OCI-LY3 (cell line): ENCODE data around the gene TOR4A.
A peak's percentile ranks its signal among the peaks of the same experiment; 100 is the strongest.

Experiments used
- H2AFZ ChIP-seq: fragments of 200-600, 300-600 bp; shearing (Covaris generic); 2 replicates; pipeline ENCODE4 v1.6.0; 2014; ENCODE audit warnings: antibody characterized with exemption, low read depth, low read length
- H3K27ac ChIP-seq: fragments of 200-600, 300-600 bp; sonication (generic); 2 replicates; pipeline ENCODE4 v1.5.1; 2014; ENCODE audit warnings: mild to moderate bottlenecking, low read length, moderate library complexity, mixed read lengths
- H3K27me3 ChIP-seq: fragments of 200-600, 300-600 bp; sonication (generic); 2 replicates; pipeline ENCODE4 v1.6.1; 2014; ENCODE audit warnings: low read depth, low read length, mixed read lengths
- H3K36me3 ChIP-seq: fragments of 200-600, 300-600 bp; sonication (generic); replicated peaks from 2 replicates; pipeline ENCODE3; 2014; ENCODE audit warnings: low read depth, low read length, mixed read lengths
- H3K4me1 ChIP-seq: fragments of 300-600, 200-600 bp; sonication (generic); 2 replicates; pipeline ENCODE4 v1.6.1; 2014; ENCODE audit warnings: low read length, mixed read lengths
- H3K4me2 ChIP-seq: fragments of 200-600, 300-600 bp; sonication (generic); 2 replicates; pipeline ENCODE4 v1.6.1; 2014; ENCODE audit warnings: low read length, mixed read lengths
- H3K4me3 ChIP-seq: fragments of 300-600, 200-600 bp; sonication (generic); 2 replicates; pipeline ENCODE4 v1.5.1; 2014; ENCODE audit warnings: antibody characterized with exemption, mild to moderate bottlenecking, low read length, moderate library complexity
- H3K79me2 ChIP-seq: fragments of 300-600, 200-600 bp; shearing (Covaris generic); 2 replicates; pipeline ENCODE4 v1.6.1; 2014; ENCODE audit warnings: mild to moderate bottlenecking, low read length, mixed read lengths
- H3K9ac ChIP-seq: fragments of 300-600, 200-600 bp; shearing (Covaris generic); 2 replicates; pipeline ENCODE4 v1.6.0; 2014; ENCODE audit warnings: mild to moderate bottlenecking, low read length, moderate library complexity
- H3K9me3 ChIP-seq: fragments of 200-600, 300-600 bp; shearing (Covaris generic); 2 replicates; pipeline ENCODE4 v1.6.1; 2014; ENCODE audit warnings: low read length, mixed read lengths; ENCODE audit not compliant: insufficient read depth
- H4K20me1 ChIP-seq: fragments of 200-600, 300-600 bp; sonication (generic); 2 replicates; pipeline ENCODE4 v1.6.1; 2016; ENCODE audit warnings: low read length, mixed read lengths; ENCODE audit not compliant: insufficient read depth
- EZH2phosphoT487 ChIP-seq: fragments of 200-600 bp; shearing (Covaris generic); IDR thresholded peaks from 2 replicates; pipeline ENCODE4 v1.6.1; 2018; ENCODE audit warnings: antibody characterized with exemption, mixed run types, low read depth
- TF ChIP-seq, protein P1 (sequence below): fragments of 200-600, 300-600 bp; sonication (generic); IDR thresholded peaks from 2 replicates; pipeline ENCODE4 v1.5.1; 2014; ENCODE audit warnings: antibody characterized with exemption, low read length, low read depth

The TOR4A gene

DNA sequence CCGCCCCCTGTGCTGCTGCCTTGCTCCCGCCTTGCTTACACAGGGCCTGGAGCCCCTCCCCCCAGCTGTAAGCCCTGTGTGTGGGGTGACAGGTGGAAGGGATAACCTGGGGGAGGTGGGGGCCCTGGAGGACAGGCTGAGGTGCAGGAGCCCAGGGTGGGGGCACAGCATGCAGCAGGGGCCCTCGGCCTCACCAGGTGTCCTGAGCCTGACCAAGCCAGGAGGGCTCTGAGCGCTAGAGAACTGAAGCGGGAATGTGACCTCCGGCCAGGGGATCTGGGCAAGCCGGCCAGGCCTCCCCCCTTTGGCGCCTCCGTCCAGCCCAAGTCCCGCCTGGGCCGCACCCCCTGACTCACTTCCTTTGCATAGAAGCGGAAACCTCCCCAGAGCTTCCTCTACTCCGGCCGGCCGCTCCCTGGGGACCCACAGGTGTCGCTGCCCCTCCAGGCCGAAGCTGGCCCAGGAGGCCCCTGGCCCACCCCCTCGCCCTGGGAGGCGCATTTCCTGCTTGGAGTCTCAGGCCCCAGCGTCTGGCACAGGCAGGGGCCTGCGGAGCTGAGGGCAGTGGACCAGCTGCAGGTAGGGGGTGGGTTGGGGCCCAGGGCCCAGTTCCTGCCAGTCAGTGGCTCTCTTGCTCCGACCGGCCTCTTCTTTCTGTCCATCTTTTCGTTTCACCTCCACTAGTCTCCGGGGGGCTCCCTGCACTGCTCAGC is at the start of gene TOR4A:
Gene TOR4A, plus strand, starts transcription at position 398 of the 713 bp plus-strand sequence. CDS start 964 bp downstream, outside the sequence.
- Histone ChIP-seq H4K20me1 (no peaks in the 10 kb centered on the region), H3K79me2 (no peaks in the 10 kb centered on the region), H2AFZ (no peak within 1 kb of the TSS), H3K27ac (peak within 1 kb of the TSS; percentile 58), H3K36me3 (peaks cover 18% of the 10 kb centered on the region), H3K9ac (peak within 1 kb of the TSS; percentile 84), H3K4me2 (peak within 1 kb of the TSS; percentile 79), H3K9me3 (no peaks in the 10 kb centered on the region), H3K4me3 (peak within 1 kb of the TSS; percentile 81), H3K4me1 (peaks cover 28% of the 10 kb centered on the region), H3K27me3 (no peaks in the 10 kb centered on the region)
- TF ChIP-seq, protein P1, sequence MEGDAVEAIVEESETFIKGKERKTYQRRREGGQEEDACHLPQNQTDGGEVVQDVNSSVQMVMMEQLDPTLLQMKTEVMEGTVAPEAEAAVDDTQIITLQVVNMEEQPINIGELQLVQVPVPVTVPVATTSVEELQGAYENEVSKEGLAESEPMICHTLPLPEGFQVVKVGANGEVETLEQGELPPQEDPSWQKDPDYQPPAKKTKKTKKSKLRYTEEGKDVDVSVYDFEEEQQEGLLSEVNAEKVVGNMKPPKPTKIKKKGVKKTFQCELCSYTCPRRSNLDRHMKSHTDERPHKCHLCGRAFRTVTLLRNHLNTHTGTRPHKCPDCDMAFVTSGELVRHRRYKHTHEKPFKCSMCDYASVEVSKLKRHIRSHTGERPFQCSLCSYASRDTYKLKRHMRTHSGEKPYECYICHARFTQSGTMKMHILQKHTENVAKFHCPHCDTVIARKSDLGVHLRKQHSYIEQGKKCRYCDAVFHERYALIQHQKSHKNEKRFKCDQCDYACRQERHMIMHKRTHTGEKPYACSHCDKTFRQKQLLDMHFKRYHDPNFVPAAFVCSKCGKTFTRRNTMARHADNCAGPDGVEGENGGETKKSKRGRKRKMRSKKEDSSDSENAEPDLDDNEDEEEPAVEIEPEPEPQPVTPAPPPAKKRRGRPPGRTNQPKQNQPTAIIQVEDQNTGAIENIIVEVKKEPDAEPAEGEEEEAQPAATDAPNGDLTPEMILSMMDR: peak; percentile 21
- TF ChIP-seq EZH2phosphoT487: no peak

DNA sequence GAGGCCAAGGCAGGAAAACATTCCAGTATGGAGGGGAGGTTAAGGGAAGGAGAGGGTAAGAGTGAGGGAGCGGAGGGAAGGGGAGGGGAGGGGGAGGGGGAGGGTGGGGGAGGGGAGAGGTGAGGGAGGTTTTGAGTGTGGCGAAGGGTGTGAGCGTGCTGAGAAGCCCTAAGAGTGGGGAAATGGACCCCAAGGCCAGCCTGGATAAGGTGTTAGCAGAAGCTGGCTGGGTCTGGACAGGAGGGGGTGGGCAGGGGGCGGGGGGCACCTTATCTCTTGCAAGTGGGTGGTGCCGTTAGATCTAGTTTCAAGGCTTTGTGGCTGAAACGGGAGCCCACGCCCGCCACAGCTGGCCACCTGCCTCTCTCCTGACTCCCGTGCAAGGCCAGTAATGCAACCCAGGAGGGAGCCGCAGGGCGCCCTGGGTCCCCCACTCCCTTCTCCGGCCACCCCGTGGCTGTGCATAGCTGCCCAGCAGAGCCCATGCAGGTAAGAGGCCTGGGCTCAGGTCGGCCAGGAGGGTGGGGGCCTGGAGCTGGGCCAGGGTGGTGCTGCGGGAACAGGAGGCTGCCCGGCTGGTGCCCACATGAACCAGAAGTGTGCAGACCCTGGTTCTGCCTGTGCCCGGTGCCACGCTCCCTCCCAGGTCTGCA is 49.5 kb upstream of the TOR4A start:
- peak overlapping the region; percentile 29 for H3K4me2 ChIP-seq

DNA sequence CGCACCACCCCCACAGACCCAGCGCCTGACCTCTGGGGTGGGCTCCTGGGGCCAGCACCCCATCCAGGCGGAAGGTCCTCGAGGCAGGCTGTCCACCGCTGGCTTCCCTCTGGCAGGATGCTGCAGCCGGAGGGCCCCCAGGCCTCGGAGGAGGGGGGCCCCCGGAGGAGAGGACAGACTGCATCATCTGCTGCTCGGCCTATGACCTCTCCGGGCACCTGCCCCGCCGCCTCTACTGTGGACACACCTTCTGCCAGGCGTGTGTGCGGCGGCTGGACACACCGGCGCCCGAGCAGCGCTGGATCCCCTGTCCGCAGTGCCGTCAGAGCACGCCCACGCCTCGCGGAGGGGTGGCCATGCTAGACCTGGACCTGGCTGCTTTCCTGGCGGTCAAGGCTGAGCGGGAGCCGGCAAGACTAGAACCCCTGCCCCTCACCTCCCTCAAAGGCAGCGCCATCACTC is 49.0 kb upstream of the TOR4A start:
- H3K4me2 ChIP-seq: no peak overlapping the region
- no peaks in the 10 kb centered on the region for H3K79me2 ChIP-seq
- no peak overlapping the region for H3K9ac ChIP-seq
- H3K9me3 ChIP-seq: no peaks in the 10 kb centered on the region
- no peaks in the 10 kb centered on the region for H3K36me3 ChIP-seq
- peaks cover 12% of the 10 kb centered on the region for H3K4me1 ChIP-seq
- TF ChIP-seq EZH2phosphoT487: no peak
- TF ChIP-seq, protein P1: no peak
- H2AFZ ChIP-seq: no peak overlapping the region
- H3K27me3 ChIP-seq: no peaks in the 10 kb centered on the region
- H3K27ac ChIP-seq: no peak overlapping the region
- no peaks in the 10 kb centered on the region for H4K20me1 ChIP-seq
- no peak overlapping the region for H3K4me3 ChIP-seq

More for the DNA sequence above, 49.5 kb upstream of the TOR4A start:
- Histone ChIP-seq H3K4me1 (peaks cover 12% of the 10 kb centered on the region), H3K9ac (no peak overlapping the region), H3K9me3 (no peaks in the 10 kb centered on the region), H3K27me3 (no peaks in the 10 kb centered on the region), H2AFZ (no peak overlapping the region), H3K27ac (no peak overlapping the region), H4K20me1 (no peaks in the 10 kb centered on the region), H3K79me2 (no peaks in the 10 kb centered on the region), H3K4me3 (no peak overlapping the region), H3K36me3 (no peaks in the 10 kb centered on the region)
- TF ChIP-seq, protein P1: 0 out of 2 replicates have a peak, but pooled peaks have one; percentile 2
- no peak for TF ChIP-seq EZH2phosphoT487
